H9 (cell line): Measurements from ENCODE around the gene IMMP2L. TPM values are rescaled to one million over a fixed set of nuclear protein-coding genes. Genes with fewer than 3 reads are reported as not detected.
A peak's percentile ranks its signal among the peaks of the same experiment; 100 is the strongest.

Source experiments
- DNase-seq: peaks from one replicate; pipeline ENCODE4 v3.0.0-alpha.2; 2017
- H2AFZ ChIP-seq: one replicate; pipeline ENCODE4 v1.6.1; 2013; ENCODE audit warnings: mild to moderate bottlenecking, low read length, control low read depth, moderate library complexity
- H2AK5ac ChIP-seq: 2 replicates; pipeline ENCODE4 v1.6.1; 2013; ENCODE audit warnings: low read length, control low read depth, mixed read lengths; ENCODE audit not compliant: insufficient read length
- H2BK120ac ChIP-seq: one replicate; pipeline ENCODE4 v1.6.1; 2013; ENCODE audit warnings: low read depth, mild to moderate bottlenecking, low read length, control low read depth, inconsistent platforms; ENCODE audit not compliant: poor library complexity, severe bottlenecking
- H2BK12ac ChIP-seq: 2 replicates; pipeline ENCODE4 v1.6.1; 2013; ENCODE audit warnings: low read length, control low read depth, mixed read lengths, low read depth; ENCODE audit not compliant: insufficient read length
- H2BK15ac ChIP-seq: 2 replicates; pipeline ENCODE4 v1.6.1; 2013; ENCODE audit warnings: low read depth, low read length, control low read depth
- H2BK20ac ChIP-seq: one replicate; pipeline ENCODE4 v1.6.1; 2013; ENCODE audit warnings: low read depth, mild to moderate bottlenecking, low read length, control low read depth, inconsistent platforms; ENCODE audit not compliant: poor library complexity, severe bottlenecking
- H2BK5ac ChIP-seq: 2 replicates; pipeline ENCODE4 v1.6.1; 2013; ENCODE audit warnings: low read length, control low read depth, mixed read lengths; ENCODE audit not compliant: insufficient read length
- H3K14ac ChIP-seq: 2 replicates; pipeline ENCODE4 v1.6.1; 2013; ENCODE audit warnings: low read length, control low read depth; ENCODE audit not compliant: insufficient read depth
- H3K18ac ChIP-seq: 2 replicates; pipeline ENCODE4 v1.6.1; 2013; ENCODE audit warnings: low read depth, mild to moderate bottlenecking, mixed read lengths, low read length, control low read depth; ENCODE audit not compliant: insufficient read length
- H3K23ac ChIP-seq: 2 replicates; pipeline ENCODE4 v1.6.1; 2013; ENCODE audit warnings: low read length, control low read depth, mixed read lengths, low read depth; ENCODE audit not compliant: insufficient read length
- H3K23me2 ChIP-seq: 2 replicates; pipeline ENCODE4 v1.6.1; 2013; ENCODE audit warnings: low read depth, mild to moderate bottlenecking, mixed read lengths, low read length, control low read depth; ENCODE audit not compliant: insufficient read length, poor library complexity, severe bottlenecking
- H3K27ac ChIP-seq: 2 replicates; pipeline ENCODE4 v1.5.1; 2013; ENCODE audit warnings: low read length, control low read depth, mixed read lengths, low read depth; ENCODE audit not compliant: insufficient read length
- H3K27me3 ChIP-seq: 2 replicates; pipeline ENCODE4 v1.6.1; 2013; ENCODE audit warnings: low read length, control low read depth, inconsistent platforms; ENCODE audit not compliant: insufficient read depth
- H3K4ac ChIP-seq: 2 replicates; pipeline ENCODE4 v1.6.1; 2013; ENCODE audit warnings: low read depth, mild to moderate bottlenecking, control low read depth, inconsistent platforms, low read length, moderate library complexity
- H3K4me1 ChIP-seq: 2 replicates; pipeline ENCODE4 v1.6.1; 2013; ENCODE audit warnings: low read length, control low read depth, inconsistent platforms; ENCODE audit not compliant: insufficient read depth
- H3K4me2 ChIP-seq: 2 replicates; pipeline ENCODE4 v1.6.1; 2013; ENCODE audit warnings: low read length, control low read depth, mixed read lengths; ENCODE audit not compliant: insufficient read length, insufficient read depth
- H3K56ac ChIP-seq: 2 replicates; pipeline ENCODE4 v1.6.1; 2013; ENCODE audit warnings: low read depth, mild to moderate bottlenecking, mixed read lengths, low read length, control low read depth; ENCODE audit not compliant: insufficient read length
- H3K79me1 ChIP-seq: 2 replicates; pipeline ENCODE4 v1.6.1; 2013; ENCODE audit warnings: low read depth, mild to moderate bottlenecking, moderate library complexity, low read length, control low read depth, inconsistent platforms; ENCODE audit not compliant: insufficient read depth, poor library complexity, severe bottlenecking
- H3K79me2 ChIP-seq: 2 replicates; pipeline ENCODE4 v1.6.1; 2013; ENCODE audit warnings: low read length, control low read depth, inconsistent platforms; ENCODE audit not compliant: insufficient read depth
- H3K9ac ChIP-seq: 2 replicates; pipeline ENCODE4 v1.6.1; 2013; ENCODE audit warnings: low read length, control low read depth, mixed read lengths; ENCODE audit not compliant: insufficient read length; ENCODE audit errors: extremely low read depth
- H3K9me3 ChIP-seq: one replicate; pipeline ENCODE4 v1.6.1; 2013; ENCODE audit warnings: low read depth, low read length, inconsistent platforms; ENCODE audit not compliant: control insufficient read depth
- H3T11ph ChIP-seq: one replicate; pipeline ENCODE4 v1.6.1; 2013; ENCODE audit warnings: mild to moderate bottlenecking, low read length, control low read depth, inconsistent platforms
- H4K20me1 ChIP-seq: one replicate; pipeline ENCODE4 v1.6.1; 2013; ENCODE audit not compliant: control insufficient read depth, insufficient read length, insufficient read depth
- H4K5ac ChIP-seq: 2 replicates; pipeline ENCODE4 v1.6.1; 2013; ENCODE audit warnings: low read depth, mild to moderate bottlenecking, mixed read lengths, low read length, control low read depth; ENCODE audit not compliant: insufficient read length
- H4K8ac ChIP-seq: replicated peaks from 2 replicates; pipeline ENCODE4 v1.6.1; 2013; ENCODE audit warnings: low read length, control low read depth, mixed read lengths, low read depth; ENCODE audit not compliant: insufficient read length
- H4K91ac ChIP-seq: 2 replicates; pipeline ENCODE4 v1.6.1; 2013; ENCODE audit warnings: low read depth, mild to moderate bottlenecking, moderate library complexity, mixed read lengths, low read length, control low read depth; ENCODE audit not compliant: insufficient read length
- H3K27ac Mint-ChIP-seq, 3 experiments: 2 replicates in 2 of 3; 3 replicates in 1 of 3; pipeline ENCODE4 v1.8.0; 2020 to 2021; ENCODE audit warnings: mixed read lengths in 3 of 3, mild to moderate bottlenecking in 1 of 3, moderate library complexity in 1 of 3
- H3K27me3 Mint-ChIP-seq: 2 replicates; pipeline ENCODE4 v1.8.0; 2021; ENCODE audit warnings: low read depth, mild to moderate bottlenecking, moderate library complexity, mixed read lengths
- H3K36me3 Mint-ChIP-seq, 3 experiments: 2 replicates in 2 of 3; 3 replicates in 1 of 3; pipeline ENCODE4 v1.8.0; 2020 to 2021; ENCODE audit warnings: low read depth in 3 of 3, mixed read lengths in 3 of 3; ENCODE audit not compliant: insufficient read depth in 1 of 3
- H3K4me1 Mint-ChIP-seq, 2 experiments: 2 replicates each; pipeline ENCODE4 v1.8.0; 2020; ENCODE audit warnings: mixed read lengths in 2 of 2
- H3K4me3 Mint-ChIP-seq, 2 experiments: 2 replicates in 1 of 2; 3 replicates in 1 of 2; pipeline ENCODE4 v1.8.0; 2020 to 2021; ENCODE audit warnings: mild to moderate bottlenecking in 2 of 2, mixed read lengths in 2 of 2, moderate library complexity in 1 of 2
- H3K9me3 Mint-ChIP-seq, 2 experiments: 2 replicates in 1 of 2; 3 replicates in 1 of 2; pipeline ENCODE4 v1.8.0; 2020; ENCODE audit warnings: mild to moderate bottlenecking in 2 of 2, mixed read lengths in 2 of 2, moderate library complexity in 1 of 2
- WGBS: extraction: QIAGEN DNeasy Blood & Tissue Kit; methylation state at CpG from one replicate; pipeline ENCODE4 v1.1.7; 2013; ENCODE audit warnings: missing lambda C conversion rate, low lambda C conversion rate, mixed read lengths; ENCODE audit not compliant: insufficient read length; ENCODE audit errors: extremely low coverage; 5-methylcytosine and 5-hydroxymethylcytosine counted together
- total RNA-seq: library from RNA; stranded (reverse); gene quantifications from 2 replicates; pipeline ENCODE4 v1.2.1, GENCODE V29; 2021
- TF ChIP-seq, protein P1 (sequence below): fragments of 200-600 bp; sonication (generic); conservative IDR thresholded peaks from 3 replicates; pipeline ENCODE4 v1.8.0; 2021; ENCODE audit warnings: antibody characterized with exemption, mild to moderate bottlenecking

Gene IMMP2L
- total RNA-seq, 1 experiment from 2014 or later = 14.7 TPM

- H3K4ac ChIP-seq = no peak overlapping the region
- no peak overlapping the region for H3T11ph ChIP-seq
- H3K23me2 ChIP-seq = no peaks in the 10 kb centered on the region
- peak overlapping the region; percentile 40 for H2AFZ ChIP-seq
- no peak overlapping the region for H3K56ac ChIP-seq
- no peak overlapping the region for H3K23ac ChIP-seq
- no peak overlapping the region for H2BK12ac ChIP-seq
- no peaks in the 10 kb centered on the region for H3K9me3 ChIP-seq
- H3K27ac ChIP-seq = no peak overlapping the region
- no peaks in the 10 kb centered on the region for H3K79me1 ChIP-seq
- no peak overlapping the region for H4K5ac ChIP-seq
- H2BK5ac ChIP-seq = no peak overlapping the region
- Mint-ChIP-seq H3K4me3 (no peak overlapping the region), H3K36me3 (no peaks in the 10 kb centered on the region; a peak in 2 of 7 replicates), H3K27ac (peak overlapping the region; percentile 63 to 89 (median 75)), H3K9me3 (no peaks in the 10 kb centered on the region; a peak in 1 of 5 replicates), H3K4me1 (peaks cover 41 to 46% of the 10 kb centered on the region in 2 experiments), H3K27me3 (no peaks in the 10 kb centered on the region)
- H3K9ac ChIP-seq = no peak overlapping the region
- peaks cover 5% of the 10 kb centered on the region; the same call in 1 of the 2 replicates for H3K4me1 ChIP-seq
- TF ChIP-seq, protein P1, sequence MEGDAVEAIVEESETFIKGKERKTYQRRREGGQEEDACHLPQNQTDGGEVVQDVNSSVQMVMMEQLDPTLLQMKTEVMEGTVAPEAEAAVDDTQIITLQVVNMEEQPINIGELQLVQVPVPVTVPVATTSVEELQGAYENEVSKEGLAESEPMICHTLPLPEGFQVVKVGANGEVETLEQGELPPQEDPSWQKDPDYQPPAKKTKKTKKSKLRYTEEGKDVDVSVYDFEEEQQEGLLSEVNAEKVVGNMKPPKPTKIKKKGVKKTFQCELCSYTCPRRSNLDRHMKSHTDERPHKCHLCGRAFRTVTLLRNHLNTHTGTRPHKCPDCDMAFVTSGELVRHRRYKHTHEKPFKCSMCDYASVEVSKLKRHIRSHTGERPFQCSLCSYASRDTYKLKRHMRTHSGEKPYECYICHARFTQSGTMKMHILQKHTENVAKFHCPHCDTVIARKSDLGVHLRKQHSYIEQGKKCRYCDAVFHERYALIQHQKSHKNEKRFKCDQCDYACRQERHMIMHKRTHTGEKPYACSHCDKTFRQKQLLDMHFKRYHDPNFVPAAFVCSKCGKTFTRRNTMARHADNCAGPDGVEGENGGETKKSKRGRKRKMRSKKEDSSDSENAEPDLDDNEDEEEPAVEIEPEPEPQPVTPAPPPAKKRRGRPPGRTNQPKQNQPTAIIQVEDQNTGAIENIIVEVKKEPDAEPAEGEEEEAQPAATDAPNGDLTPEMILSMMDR = no peak
- H3K4me2 ChIP-seq = no peak overlapping the region
- H2BK120ac ChIP-seq = no peak overlapping the region
- no peak overlapping the region for H4K91ac ChIP-seq
- no peak for DNase-seq
- H3K14ac ChIP-seq = no peak overlapping the region
- H2BK20ac ChIP-seq = no peak overlapping the region
- H2BK15ac ChIP-seq = no peak overlapping the region; the same call in 1 of the 2 replicates
- no peak overlapping the region for H2AK5ac ChIP-seq
- peak overlapping the region; percentile 58 for H3K18ac ChIP-seq
- H4K20me1 ChIP-seq = no peaks in the 10 kb centered on the region
- H4K8ac ChIP-seq = no peak overlapping the region
- H3K79me2 ChIP-seq = no peaks in the 10 kb centered on the region
- WGBS = no CpG with 5 or more reads among the region's 7 CpGs
- no peaks in the 10 kb centered on the region for H3K27me3 ChIP-seq
Measured at GRCh38 chr7:111049971-111050680, 512.2 kb downstream of the IMMP2L start.
